H1 (cell line): Measurements from ENCODE around the gene SCART1. TPM values are rescaled to one million over a fixed set of nuclear protein-coding genes. Genes with fewer than 3 reads are reported as not detected.

Source experiments
- CTCF ChIA-PET: fragments of 300-600 bp; sonication (Branson Sonifier 250); formaldehyde crosslinking; loops from one replicate; lab custom pipeline; 2021; ENCODE audit not compliant: partially characterized antibody; lab: Charles Lee
- POLR2A ChIA-PET: fragments of 300-600 bp; sonication (Branson Sonifier 250); formaldehyde crosslinking; loops from one replicate; lab custom pipeline; 2021; ENCODE audit warnings: inconsistent platforms; ENCODE audit not compliant: partially characterized antibody; lab: Charles Lee
- DNase-seq, 2 experiments: peaks; one replicate each; pipeline versions ENCODE4 v3.0.0 to v3.0.0-alpha.2; 2010 to 2022; ENCODE audit warnings: low spot score in 2 of 2, low read depth in 1 of 2, mixed read lengths in 1 of 2
- FAIRE-seq: peaks from 2 replicates; lab custom pipeline; 2011; peaks lifted over from hg19 to GRCh38; lab: Jason Lieb, UNC
- H2AFZ ChIP-seq: 2 replicates; pipeline ENCODE4 v1.8.1; 2012; ENCODE audit warnings: low read length, inconsistent platforms
- H2AK5ac ChIP-seq: 2 replicates; pipeline ENCODE4 v1.6.1; 2013; ENCODE audit warnings: low read depth, low read length
- H2BK120ac ChIP-seq: replicated peaks from 2 replicates; pipeline ENCODE3; 2013; ENCODE audit warnings: low read depth, low read length, inconsistent platforms
- H2BK12ac ChIP-seq: 2 replicates; pipeline ENCODE4 v1.6.1; 2013; ENCODE audit warnings: low read depth, low read length
- H2BK15ac ChIP-seq: 2 replicates; pipeline ENCODE4 v1.6.1; 2013; ENCODE audit warnings: low read length
- H2BK20ac ChIP-seq: 2 replicates; pipeline ENCODE4 v1.6.1; 2013; ENCODE audit warnings: low read length
- H2BK5ac ChIP-seq: 2 replicates; pipeline ENCODE4 v1.6.1; 2013; ENCODE audit warnings: low read depth, low read length
- H3K14ac ChIP-seq: 2 replicates; pipeline ENCODE4 v1.6.1; 2013; ENCODE audit warnings: inconsistent platforms; ENCODE audit not compliant: insufficient read length
- H3K18ac ChIP-seq: 2 replicates; pipeline ENCODE4 v1.6.1; 2013; ENCODE audit warnings: low read length; ENCODE audit errors: extremely low read depth
- H3K23ac ChIP-seq: 2 replicates; pipeline ENCODE4 v1.6.1; 2013; ENCODE audit warnings: inconsistent platforms; ENCODE audit not compliant: insufficient read length
- H3K23me2 ChIP-seq: 2 replicates; pipeline ENCODE4 v1.6.1; 2013; ENCODE audit warnings: low read depth, low read length
- H3K27ac ChIP-seq: 2 replicates; pipeline ENCODE4 v1.6.1; 2011; ENCODE audit warnings: low read depth, low read length, inconsistent platforms
- H3K27me3 ChIP-seq, 4 experiments: replicated peaks in 1 of 4; 1 replicate in 1 of 4; 2 replicates in 3 of 4; pipeline versions ENCODE4 v1.6.1 to v1.8.1; 2011 to 2013; ENCODE audit warnings: low read length in 3 of 4, mild to moderate bottlenecking in 3 of 4, inconsistent platforms in 2 of 4, mixed read lengths in 2 of 4, moderate library complexity in 1 of 4; ENCODE audit not compliant: control insufficient read depth in 3 of 4, insufficient read depth in 3 of 4; ENCODE audit errors: extremely low read depth in 1 of 4
- H3K36me3 ChIP-seq, 4 experiments: 2 replicates each; pipeline versions ENCODE4 v1.6.1 to v1.8.1; 2011 to 2013; ENCODE audit warnings: mild to moderate bottlenecking in 4 of 4, low read length in 3 of 4, moderate library complexity in 2 of 4, control low read depth in 1 of 4, inconsistent platforms in 1 of 4; ENCODE audit not compliant: insufficient read depth in 4 of 4, control insufficient read depth in 2 of 4
- H3K4ac ChIP-seq: replicated peaks from 2 replicates; pipeline ENCODE3; 2013; ENCODE audit warnings: low read length, low read depth, mixed read lengths, inconsistent platforms; ENCODE audit not compliant: insufficient read length
- H3K4me1 ChIP-seq, 4 experiments: replicated peaks in 1 of 4; 1 replicate in 1 of 4; 2 replicates in 3 of 4; pipeline versions ENCODE4 v1.6.1 to v1.8.1; 2011 to 2013; ENCODE audit warnings: low read length in 3 of 4, inconsistent platforms in 2 of 4, mixed read lengths in 1 of 4; ENCODE audit not compliant: insufficient read depth in 4 of 4, control insufficient read depth in 3 of 4
- H3K4me2 ChIP-seq, 2 experiments: 2 replicates each; pipeline versions ENCODE4 v1.6.1 to v1.8.1; 2011 to 2013; ENCODE audit warnings: low read depth in 2 of 2, low read length in 2 of 2, control low read depth in 1 of 2, inconsistent platforms in 1 of 2, mild to moderate bottlenecking in 1 of 2; ENCODE audit not compliant: insufficient read depth in 1 of 2
- H3K4me3 ChIP-seq, 4 experiments: fragments of 200-600, 300-600 bp in 1 of 4; sonication (generic), shearing (Covaris generic), sonication (Bioruptor Twin) in 1 of 4; 2 replicates each; pipeline versions ENCODE4 v1.5.1 to v1.8.1; 2011 to 2016; ENCODE audit warnings: low read length in 4 of 4, low read depth in 3 of 4, control low read depth in 2 of 4, inconsistent platforms in 2 of 4, mild to moderate bottlenecking in 2 of 4, mixed read lengths in 1 of 4, moderate library complexity in 1 of 4; ENCODE audit not compliant: insufficient read depth in 2 of 4; ENCODE audit errors: extremely low read depth in 1 of 4
- H3K56ac ChIP-seq: replicated peaks from 2 replicates; pipeline ENCODE3; 2013; ENCODE audit warnings: low read depth, mild to moderate bottlenecking, mixed read lengths, low read length, inconsistent platforms; ENCODE audit not compliant: insufficient read length
- H3K79me1 ChIP-seq: 2 replicates; pipeline ENCODE4 v1.6.1; 2013; ENCODE audit warnings: low read depth, low read length, control low read depth
- H3K79me2 ChIP-seq, 2 experiments: 2 replicates each; pipeline versions ENCODE4 v1.6.1 to v1.8.1; 2012 to 2013; ENCODE audit warnings: low read length in 2 of 2, mild to moderate bottlenecking in 2 of 2, inconsistent platforms in 1 of 2; ENCODE audit not compliant: insufficient read depth in 2 of 2, control insufficient read depth in 1 of 2
- H3K9ac ChIP-seq, 4 experiments: replicated peaks in 1 of 4; 1 replicate in 1 of 4; 2 replicates in 3 of 4; pipeline versions ENCODE4 v1.6.1 to v1.8.1; 2011 to 2013; ENCODE audit warnings: low read depth in 3 of 4, low read length in 3 of 4, control low read depth in 2 of 4, mild to moderate bottlenecking in 2 of 4, moderate library complexity in 2 of 4, inconsistent platforms in 1 of 4; ENCODE audit errors: extremely low read depth in 1 of 4
- H3K9me3 ChIP-seq, 2 experiments: 2 replicates each; pipeline versions ENCODE4 v1.6.1 to v1.8.1; 2012 to 2013; ENCODE audit warnings: mild to moderate bottlenecking in 2 of 2, moderate library complexity in 2 of 2, control low read depth in 1 of 2, inconsistent platforms in 1 of 2, low read depth in 1 of 2, low read length in 1 of 2, mixed read lengths in 1 of 2; ENCODE audit not compliant: insufficient read depth in 2 of 2
- H4K20me1 ChIP-seq, 2 experiments: replicated peaks in 1 of 2; 2 replicates each; pipeline versions ENCODE3 to v1.8.1; 2011 to 2013; ENCODE audit warnings: inconsistent platforms in 2 of 2, low read length in 2 of 2, mild to moderate bottlenecking in 1 of 2; ENCODE audit not compliant: insufficient read depth in 2 of 2, control insufficient read depth in 1 of 2
- H4K5ac ChIP-seq: 2 replicates; pipeline ENCODE4 v1.6.1; 2013; ENCODE audit warnings: low read length, low read depth, mixed read lengths, inconsistent platforms; ENCODE audit not compliant: insufficient read length
- H4K8ac ChIP-seq: 2 replicates; pipeline ENCODE4 v1.8.0; 2013; ENCODE audit warnings: mild to moderate bottlenecking, moderate library complexity, low read length, inconsistent platforms; ENCODE audit not compliant: insufficient read depth; ENCODE audit errors: extremely low read depth
- H4K91ac ChIP-seq: replicated peaks from 2 replicates; pipeline ENCODE3; 2013; ENCODE audit warnings: low read length, mixed read lengths, inconsistent platforms; ENCODE audit not compliant: insufficient read length
- E2F6 ChIP-seq: IDR thresholded peaks from 2 replicates; pipeline ENCODE4 v1.6.1; 2012; ENCODE audit warnings: inconsistent platforms
- JUN ChIP-seq: IDR thresholded peaks from 2 replicates; pipeline ENCODE4 v1.6.1; 2011; ENCODE audit warnings: low read depth, mild to moderate bottlenecking, improper control_type of control experiment, low read length
- JUND ChIP-seq: IDR thresholded peaks from 2 replicates; pipeline ENCODE4 v1.6.1; 2011; ENCODE audit warnings: mild to moderate bottlenecking, improper control_type of control experiment, low read length
- NRF1 ChIP-seq: IDR thresholded peaks from 2 replicates; pipeline ENCODE4 v1.6.1; 2011; ENCODE audit warnings: mild to moderate bottlenecking, low read depth, low read length, improper control_type of control experiment
- YY1 ChIP-seq: IDR thresholded peaks from 2 replicates; pipeline ENCODE4 v1.6.1; 2011; ENCODE audit warnings: low read depth, mild to moderate bottlenecking, low read length
- WGBS, 2 experiments: shearing (Covaris generic) in 1 of 2; methylation state at CpG; one replicate each; pipeline versions ENCODE4 v1.1.6 to v1.1.7; 2013 to 2015; ENCODE audit warnings: low lambda C conversion rate in 2 of 2, mixed read lengths in 2 of 2, inconsistent platforms in 1 of 2, low coverage in 1 of 2, missing lambda C conversion rate in 1 of 2; ENCODE audit not compliant: insufficient replicate concordance in 2 of 2, insufficient coverage in 1 of 2, insufficient read length in 1 of 2; ENCODE audit errors: extremely low coverage in 1 of 2, missing lambda C conversion rate in 1 of 2; 5-methylcytosine and 5-hydroxymethylcytosine counted together
- polyA plus RNA-seq, 7 experiments: library from polyadenylated mRNA; depleted of rRNA in 3 of 7; stranded (reverse) in 5 of 7; unstranded in 2 of 7; fragments of >200 nt in 5 of 7; fragments of 200-250 nt in 2 of 7; gene quantifications; 1 replicate in 5 of 7; 2 replicates in 1 of 7; 4 replicates in 1 of 7; pipeline versions ENCODE4 v1.2.1 to v1.2.3, GENCODE V29; 2011 to 2013; ENCODE audit warnings: missing spikeins in 2 of 7, mixed read lengths in 2 of 7
- total RNA-seq: library from RNA; stranded (reverse); fragmentation: NEBNext Ultra II Directional; extraction: Animal tissue kit (Norgen Biotek cat#: 25700); gene quantifications from 2 replicates; pipeline ENCODE4 v1.2.1, GENCODE V29; 2021

The SCART1 gene
- total and polyA plus RNA-seq, 2 of the 8 experiments (the other 6 are each of a cell fraction or from before 2014, with no cell fraction given): 0.14 to 0.19 TPM

GRCh38 chr10:133474027-133474426, 20.3 kb downstream of the SCART1 start:
- no peak overlapping the region for H3K18ac ChIP-seq
- ChIA-PET POLR2A (no interaction called here), CTCF (no interaction called here)
- no peak overlapping the region for H3K4ac ChIP-seq
- no peaks in the 10 kb centered on the region for H3K36me3 ChIP-seq
- no peak overlapping the region for H2AK5ac ChIP-seq
- WGBS, 2 experiments: 71% methylated on average over 2 of the region's 2 CpGs; no CpG with 5 or more reads in 1 of the 2 experiments
- no peaks in the 10 kb centered on the region for H3K79me2 ChIP-seq
- H4K5ac ChIP-seq: no peak overlapping the region
- H3K23ac ChIP-seq: no peak overlapping the region
- DNase-seq: no peak
- H3K27ac ChIP-seq: no peak overlapping the region
- no peak overlapping the region for H3K56ac ChIP-seq
- H2BK15ac ChIP-seq: no peak overlapping the region
- peaks cover 49 to 72% of the 10 kb centered on the region in 2 experiments for H3K9me3 ChIP-seq
- H2BK5ac ChIP-seq: no peak overlapping the region
- H3K23me2 ChIP-seq: no peaks in the 10 kb centered on the region
- FAIRE-seq: no peak
- no peak overlapping the region for H2BK12ac ChIP-seq
- no peaks in the 10 kb centered on the region for H3K27me3 ChIP-seq
- no peak overlapping the region for H3K9ac ChIP-seq
- no peak overlapping the region for H4K91ac ChIP-seq
- no peak overlapping the region for H2AFZ ChIP-seq
- no peak overlapping the region for H4K8ac ChIP-seq
- H3K4me2 ChIP-seq: no peak overlapping the region
- TF ChIP-seq YY1 (no peak), E2F6 (no peak), NRF1 (no peak), JUND (no peak), JUN (no peak)
- H2BK20ac ChIP-seq: no peak overlapping the region
- no peaks in the 10 kb centered on the region for H3K79me1 ChIP-seq
- H3K4me3 ChIP-seq: no peak overlapping the region
- no peak overlapping the region for H2BK120ac ChIP-seq
- H3K14ac ChIP-seq: no peak overlapping the region
- no peaks in the 10 kb centered on the region for H3K4me1 ChIP-seq
- no peaks in the 10 kb centered on the region for H4K20me1 ChIP-seq
